GM20431 (cell line): Measurements from ENCODE around the gene AKT2.

ENCODE experiments used
- in situ Hi-C: fragments of 300-500 bp; cut with MseI, MboI; formaldehyde crosslinking; loops from one replicate; pipeline ENCODE4 v1.15.0; 2020; ENCODE audit warnings: low sequenced_read_pairs; ENCODE audit not compliant: unreplicated experiment

The AKT2 gene

GRCh38 chr19:40255619-40256166 lies 29.5 kb downstream of the AKT2 start:
- in situ Hi-C loops: no loop called here

- in situ Hi-C loops: no loop called here
Measured at GRCh38 chr19:40254714-40255418, 30.3 kb downstream of the AKT2 start.

- in situ Hi-C loops: no loop called here
Measured at GRCh38 chr19:40253611-40254092, 31.5 kb downstream of the AKT2 start.

GRCh38 chr19:40252395-40252794 lies 32.8 kb downstream of the AKT2 start:
- in situ Hi-C loops: no loop called here

GRCh38 chr19:40251991-40252390 lies 33.2 kb downstream of the AKT2 start:
- in situ Hi-C loops: no loop called here

- in situ Hi-C loops: no loop called here
Measured at GRCh38 chr19:40251244-40251643, 33.9 kb downstream of the AKT2 start.

GRCh38 chr19:40249781-40250180 lies 35.4 kb downstream of the AKT2 start:
- in situ Hi-C loops: no loop called here

- in situ Hi-C loops: no loop called here
Measured at GRCh38 chr19:40249201-40249600, 35.9 kb downstream of the AKT2 start.

GRCh38 chr19:40247735-40248262 lies 37.3 kb downstream of the AKT2 start:
- in situ Hi-C loops: no loop called here

GRCh38 chr19:40247178-40247577 lies 38.0 kb downstream of the AKT2 start:
- in situ Hi-C loops: no loop called here

- in situ Hi-C loops: no loop called here
Measured at GRCh38 chr19:40246292-40247073, 38.7 kb downstream of the AKT2 start.

GRCh38 chr19:40245506-40246128 lies 39.5 kb downstream of the AKT2 start:
- in situ Hi-C loops: no loop called here

- in situ Hi-C loops: no loop called here
Measured at GRCh38 chr19:40244579-40245317, 40.4 kb downstream of the AKT2 start.

- in situ Hi-C loops: no loop called here
Measured at GRCh38 chr19:40243181-40243580, 42.0 kb downstream of the AKT2 start.

GRCh38 chr19:40242480-40242879 lies 42.7 kb downstream of the AKT2 start:
- in situ Hi-C loops: no loop called here

- in situ Hi-C loops: no loop called here
Measured at GRCh38 chr19:40241809-40242384, 43.2 kb downstream of the AKT2 start.

- in situ Hi-C loops: no loop called here
Measured at GRCh38 chr19:40241125-40241808, 43.9 kb downstream of the AKT2 start.

- in situ Hi-C loops: no loop called here
Measured at GRCh38 chr19:40240332-40240731, 44.8 kb downstream of the AKT2 start.
